Stimulated activated CD4-positive, alpha-beta T cell treated with anti-CD3 and anti-CD28 coated beads, Interleukin-4, amount 100 ng/mL, for 48 hours (primary cell): Measurements from ENCODE around the gene PTGR1.
"Not testable (repeated sequence)": the region's sequence is repeated elsewhere in the genome, so short reads cannot be mapped to it uniquely, and the experiment has no call there.

Experiments used
- DNase-seq, 2 donors: peaks; one replicate each; pipeline ENCODE4 v3.0.0-alpha.2; 2020; ENCODE audit warnings: low read depth in 2 of 2

PTGR1 gene

GRCh38 chr9:111613436-111614040, 14.1 kb upstream of the PTGR1 start:
- no peak for DNase-seq

GRCh38 chr9:111610845-111611244, 11.4 kb upstream of the PTGR1 start:
- no peak for DNase-seq

DNA sequence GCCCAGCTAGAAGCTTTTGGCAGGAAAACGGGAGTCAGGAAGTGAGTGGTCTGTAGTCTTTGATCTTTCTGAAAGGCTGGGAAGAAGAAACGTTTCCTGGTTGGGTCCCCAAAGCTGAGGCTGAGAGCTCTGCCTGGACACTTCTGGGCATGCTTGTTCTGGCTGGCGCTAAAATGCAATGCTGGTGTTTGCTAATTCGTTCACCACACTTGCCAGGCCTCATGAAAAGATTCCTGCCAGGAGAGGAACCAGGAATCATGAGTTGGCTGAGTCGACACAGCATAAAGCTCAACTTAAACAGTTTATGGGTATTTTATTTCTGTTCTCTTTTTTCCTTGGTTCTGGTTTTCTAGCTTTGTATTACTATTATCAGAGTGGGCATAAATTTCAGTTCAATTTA, 10.7 kb upstream of the PTGR1 start:
- no peak for DNase-seq

GRCh38 chr9:111605041-111605559, 5.7 kb upstream of the PTGR1 start:
- no peak for DNase-seq

GRCh38 chr9:111604054-111604615, 4.7 kb upstream of the PTGR1 start:
- no peak for DNase-seq

- no peak for DNase-seq
These were observed 3.6 kb upstream of the PTGR1 start for GRCh38 chr9:111603041-111603440.

GRCh38 chr9:111601237-111602018, 2.0 kb upstream of the PTGR1 start:
- DNase-seq: no peak

DNA sequence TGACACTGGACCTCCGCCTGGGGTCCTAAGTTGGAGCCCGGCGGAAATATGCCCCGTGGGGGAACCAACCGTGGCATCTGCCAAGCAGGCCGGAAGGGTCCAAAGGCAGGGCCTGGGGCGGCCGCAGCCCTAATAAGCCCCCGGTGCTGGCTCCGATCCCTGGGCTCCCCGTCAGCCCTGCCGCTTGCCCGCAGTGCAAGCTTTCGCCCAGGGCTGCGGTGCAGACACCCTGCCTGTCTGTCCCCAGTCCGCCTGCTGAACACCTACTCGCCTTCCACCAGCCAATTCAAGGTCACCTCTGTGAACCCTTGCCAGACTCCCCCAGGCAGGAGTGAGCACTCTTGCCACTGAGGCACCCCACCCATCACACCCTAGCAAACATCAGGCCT, 502 bp upstream of the PTGR1 start:
- no peak for DNase-seq

GRCh38 chr9:111598733-111599091, 735 bp downstream of the PTGR1 start:
- peak in 1 of 2 donors; percentile 12 for DNase-seq

GRCh38 chr9:111597852-111598732, 1.4 kb downstream of the PTGR1 start:
- DNase-seq: peak; percentile 33 to 42

DNA sequence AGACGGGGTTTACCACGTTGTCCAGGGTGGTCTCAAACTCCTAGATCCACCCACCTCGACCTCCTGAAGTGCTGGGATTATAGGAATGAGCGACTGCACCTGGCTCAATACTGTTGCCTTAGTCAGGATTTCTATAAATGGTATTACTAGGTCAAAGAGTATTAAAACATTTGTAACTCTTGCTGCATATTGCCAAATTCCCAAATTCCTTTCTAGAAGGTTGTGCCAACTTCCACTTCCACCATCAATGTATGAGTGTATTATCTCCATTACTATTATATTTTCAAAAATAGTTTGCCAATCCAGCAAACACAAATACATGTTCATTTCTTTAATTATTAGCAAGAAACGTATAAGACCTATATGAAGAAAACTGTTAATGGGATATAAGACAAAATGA, 10.6 kb downstream of the PTGR1 start:
- DNase-seq: no peak

GRCh38 chr9:111586378-111586777, 13.1 kb downstream of the PTGR1 start:
- no peak for DNase-seq

DNA sequence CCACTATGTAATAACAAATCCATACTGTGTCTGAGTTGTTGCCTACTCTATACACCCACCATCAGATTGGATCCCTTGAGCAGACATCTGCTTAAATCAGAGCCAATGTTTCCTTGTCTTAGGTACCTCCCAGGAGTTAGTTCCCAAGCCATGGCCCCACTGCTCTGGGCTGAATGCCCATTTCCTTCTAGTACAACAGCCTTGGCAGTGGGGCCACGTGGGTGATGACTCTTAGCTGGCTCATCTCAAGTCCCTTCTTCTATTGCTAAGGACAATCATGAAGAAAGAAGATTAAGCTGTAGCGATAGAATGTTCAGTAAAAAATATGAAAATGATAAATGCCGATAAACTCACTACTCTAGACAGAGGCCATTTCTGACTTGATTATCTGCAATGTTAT, 16.6 kb downstream of the PTGR1 start:
- DNase-seq: no peak

GRCh38 chr9:111572950-111573604, 26.4 kb downstream of the PTGR1 start:
- no peak for DNase-seq

- not testable (repeated sequence) for DNase-seq
These were observed 31.3 kb downstream of the PTGR1 start for GRCh38 chr9:111568127-111568526.

DNA sequence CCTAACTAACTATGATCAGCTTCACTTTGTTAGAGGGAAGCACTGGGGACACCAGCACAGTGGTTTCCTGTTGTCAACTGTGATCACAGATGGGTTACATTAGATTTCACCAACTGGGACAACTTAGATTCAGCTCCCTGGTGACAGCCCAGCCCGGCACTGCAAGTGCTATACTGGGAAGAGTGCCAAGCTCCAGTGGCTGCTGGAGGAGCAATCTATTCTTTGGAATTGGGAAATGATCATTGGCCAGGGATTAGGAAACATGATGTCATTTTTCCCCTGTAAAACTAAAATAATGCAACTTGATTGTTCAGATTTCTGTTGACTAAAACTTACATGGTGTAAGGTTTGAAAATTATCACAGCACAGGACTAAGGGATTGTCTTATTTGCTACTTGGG, 33.2 kb downstream of the PTGR1 start:
- DNase-seq: no peak

DNA sequence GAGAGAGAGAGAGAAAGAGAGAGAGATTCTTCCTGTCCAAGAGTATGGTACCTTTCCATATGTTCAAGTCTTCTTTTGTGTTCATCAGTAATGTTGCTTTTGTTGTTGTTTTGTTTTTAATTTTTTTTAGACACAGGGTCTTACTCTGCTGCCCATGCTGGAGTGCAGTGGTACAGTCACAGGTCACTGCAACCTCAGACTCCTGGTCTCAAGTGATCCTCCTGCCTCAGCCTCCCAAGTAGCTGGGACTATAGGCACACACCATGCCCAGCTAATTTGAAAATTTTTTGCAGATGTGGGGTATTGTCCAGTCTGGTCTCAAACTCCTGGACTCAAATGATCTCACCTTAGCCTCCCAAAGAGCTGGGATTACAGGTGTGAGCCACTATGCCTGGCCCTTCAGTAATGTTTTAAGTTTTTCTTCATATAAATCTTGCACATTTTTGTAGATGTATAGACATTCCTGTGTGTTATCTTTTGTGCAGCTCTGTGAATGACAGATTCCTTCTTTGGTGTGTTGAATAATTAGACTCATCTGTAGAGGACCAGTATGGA, 38.2 kb downstream of the PTGR1 start:
- DNase-seq: no peak

- DNase-seq: no peak
These were observed 40.3 kb downstream of the PTGR1 start for GRCh38 chr9:111559000-111559610.

DNA sequence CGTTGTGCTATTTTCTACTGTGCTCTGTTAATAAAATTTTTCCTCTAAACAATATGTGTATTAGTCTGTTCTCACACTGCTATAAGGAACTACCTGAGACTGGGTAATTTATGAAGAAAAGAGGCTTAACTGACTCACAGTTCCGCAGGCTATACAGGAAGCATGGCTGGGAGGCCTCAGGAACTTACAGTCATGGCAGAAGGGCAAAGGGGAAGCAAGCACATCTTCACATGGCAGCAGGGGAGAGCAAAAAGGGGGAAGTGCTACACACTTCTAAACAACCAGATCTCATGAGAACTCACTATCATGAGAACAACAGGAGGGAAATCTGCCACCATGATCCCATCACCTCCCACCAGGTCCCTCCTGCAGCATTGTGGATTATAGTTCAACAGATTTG, 44.0 kb downstream of the PTGR1 start:
- DNase-seq: not testable (repeated sequence)

DNA sequence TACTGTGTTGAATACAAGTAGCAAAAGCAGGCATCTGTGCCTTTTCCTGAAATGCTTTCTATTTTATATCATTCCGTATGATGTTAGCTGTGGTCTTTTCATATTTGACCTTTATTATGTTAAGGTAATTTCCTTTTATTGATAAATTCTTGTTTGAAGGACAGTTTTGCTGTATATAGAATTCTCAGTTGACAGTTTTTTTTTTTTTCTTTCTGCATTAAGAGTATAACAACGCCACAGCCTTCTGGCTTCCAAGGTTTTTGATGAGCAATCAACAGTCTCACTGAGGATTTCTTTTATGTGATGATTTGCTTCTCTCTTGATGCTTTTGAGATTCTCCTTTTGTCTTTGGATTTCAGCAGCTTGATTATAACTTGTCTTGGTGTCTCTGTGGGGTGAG, 50.8 kb downstream of the PTGR1 start:
- no peak for DNase-seq
